ENCODE measurements around the gene SCGB3A1.

SCGB3A1 gene

DNA sequence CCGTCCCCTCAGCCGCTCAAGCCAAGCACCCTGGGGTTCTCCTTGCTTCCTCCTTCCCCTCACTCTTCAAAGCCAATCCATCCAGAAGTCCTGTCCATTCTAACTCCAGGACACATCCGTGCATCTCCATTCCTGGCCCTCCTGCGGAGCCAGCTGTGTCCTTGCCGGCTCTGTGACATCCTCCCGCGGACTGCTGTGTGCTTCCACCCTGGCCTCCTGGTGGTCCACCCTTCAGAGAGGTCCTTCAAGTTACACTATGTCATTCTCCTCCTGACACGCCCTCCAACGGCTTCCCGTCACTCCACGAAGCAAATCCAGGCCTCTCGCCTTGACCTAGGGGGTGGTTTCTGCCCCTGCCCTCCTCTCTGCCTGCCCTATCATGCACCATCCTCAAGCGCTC, 13.0 kb upstream of the SCGB3A1 start:
- peak; percentile 23 for DNase-seq (ENCODE audit: low spot score)

DNA sequence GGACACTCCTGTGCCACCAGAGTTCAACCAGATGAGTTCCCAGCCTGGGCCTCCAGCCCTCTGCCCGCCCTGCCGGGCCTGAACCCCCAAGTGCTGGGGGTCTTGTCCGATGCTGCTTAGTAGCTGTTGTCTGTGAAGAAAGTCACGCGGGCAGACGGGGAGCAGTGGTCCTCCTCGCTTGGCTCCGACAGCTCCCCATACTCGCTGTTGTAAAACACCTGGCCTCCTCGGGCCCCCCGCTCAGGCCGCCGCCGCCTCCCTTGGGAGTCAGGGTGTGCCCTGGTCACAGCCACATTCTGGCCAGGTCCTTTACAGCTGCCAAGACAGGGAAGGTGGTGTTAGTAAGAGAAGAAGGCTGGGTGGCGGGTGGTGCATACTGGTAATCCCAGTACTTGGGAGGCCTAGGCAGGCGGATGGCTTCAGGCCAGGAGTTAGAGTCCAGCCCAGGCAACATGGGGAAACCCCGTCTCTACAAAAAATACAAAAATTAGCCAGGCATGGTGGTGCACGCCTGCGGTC, 11.8 kb upstream of the SCGB3A1 start:
- DNase-seq (ENCODE audit: low spot score), result peak; percentile 59

DNA sequence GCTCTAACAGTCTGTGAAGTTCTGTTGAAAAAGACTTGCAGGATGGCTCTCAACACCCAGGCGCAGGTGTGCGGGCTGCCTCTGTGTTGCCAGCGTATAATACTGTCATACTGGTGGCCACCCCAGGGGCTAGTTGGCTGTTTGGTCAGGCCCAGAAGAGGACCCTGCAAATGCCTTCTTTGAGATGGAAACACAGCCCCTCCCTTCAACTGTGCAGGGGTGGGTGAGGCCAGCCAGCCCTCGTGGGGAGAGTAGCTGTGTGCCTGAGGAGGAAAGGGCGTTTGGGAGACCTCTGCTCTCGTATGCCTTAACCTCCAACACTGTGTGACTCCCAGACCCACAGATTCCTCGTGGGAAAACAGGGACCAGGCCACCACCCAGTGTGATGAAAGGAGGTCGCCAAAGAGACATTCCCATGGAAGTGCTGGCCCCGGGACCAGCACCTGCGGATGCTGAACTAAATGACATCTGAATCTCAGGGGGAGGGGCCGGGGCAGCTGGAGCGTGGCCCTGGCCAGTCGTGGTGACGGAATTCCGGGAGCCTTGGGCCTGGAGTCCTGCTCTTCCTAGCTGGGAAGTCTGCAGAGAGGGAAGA, 11.3 kb upstream of the SCGB3A1 start:
- DNase-seq (ENCODE audit: low spot score), result no peak

DNA sequence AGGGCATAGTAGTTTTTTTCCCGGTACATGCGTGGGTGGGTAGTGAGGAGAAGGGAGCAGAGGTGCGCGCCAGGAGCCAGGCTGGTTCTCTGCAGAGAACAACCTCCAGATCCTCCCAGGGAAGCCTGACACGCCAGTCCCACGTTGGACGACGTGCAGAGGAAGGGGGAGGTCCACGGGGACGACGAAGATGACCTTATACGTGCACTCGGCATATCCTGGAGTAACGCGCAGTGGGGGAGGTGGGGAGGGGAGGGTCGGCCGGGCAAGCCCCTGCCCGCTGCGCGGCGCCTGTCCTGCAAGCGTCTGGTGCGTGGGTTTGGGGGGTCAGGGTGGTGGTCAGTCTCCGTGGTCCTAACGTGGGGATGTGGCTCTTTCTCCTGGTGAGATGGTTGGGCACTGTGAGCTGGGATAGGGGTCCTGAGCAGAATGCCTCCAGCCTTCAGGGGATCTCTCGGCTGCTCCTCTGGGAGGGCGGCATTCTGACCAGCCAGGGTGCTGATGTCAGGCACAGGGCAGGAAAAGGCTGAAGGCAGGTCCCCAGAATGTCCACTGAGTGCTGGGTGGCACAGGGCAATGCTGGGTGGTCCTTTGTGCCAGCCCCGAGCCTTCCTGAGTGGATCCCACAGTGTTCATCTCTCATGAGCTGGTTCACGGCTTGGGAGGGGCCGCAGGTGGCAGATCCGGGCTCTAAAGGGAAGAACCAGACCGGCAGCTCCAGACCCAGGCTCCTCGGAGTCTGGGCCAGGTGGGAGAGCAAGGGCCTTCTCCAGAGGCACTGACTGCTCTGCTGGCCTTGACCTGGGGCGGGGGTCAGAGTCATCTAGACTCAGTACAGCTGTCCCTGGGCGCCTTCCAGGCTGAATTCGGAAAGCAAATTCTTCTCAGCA, 10.5 kb upstream of the SCGB3A1 start:
- DNase-seq (ENCODE audit: low spot score), result peak; percentile 61

DNA sequence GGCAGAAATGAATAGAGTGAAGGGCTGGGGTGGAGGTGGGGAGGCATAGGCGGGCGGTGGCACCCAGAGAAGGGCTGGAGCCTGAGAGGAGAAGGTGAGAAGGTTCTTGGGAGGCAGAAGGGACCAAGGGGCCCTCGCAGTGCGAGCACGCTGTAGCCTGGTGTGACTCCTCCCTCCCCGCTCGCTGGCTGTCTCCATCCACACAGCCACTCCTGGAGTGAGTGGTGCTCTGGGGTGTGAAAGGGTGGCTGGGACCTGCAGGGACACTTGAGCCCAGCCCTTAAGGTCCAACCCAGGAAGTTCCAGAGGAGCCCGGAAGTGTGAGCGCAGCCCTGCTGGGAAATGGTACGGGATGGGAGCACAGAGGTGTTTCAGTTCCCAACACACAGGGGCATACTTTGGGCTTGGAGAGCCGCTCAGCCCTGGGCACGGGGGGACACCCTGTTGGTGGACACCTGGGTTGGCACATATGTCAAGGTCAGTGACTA, 9.3 kb upstream of the SCGB3A1 start:
- no peak for DNase-seq (ENCODE audit: low spot score)

DNA sequence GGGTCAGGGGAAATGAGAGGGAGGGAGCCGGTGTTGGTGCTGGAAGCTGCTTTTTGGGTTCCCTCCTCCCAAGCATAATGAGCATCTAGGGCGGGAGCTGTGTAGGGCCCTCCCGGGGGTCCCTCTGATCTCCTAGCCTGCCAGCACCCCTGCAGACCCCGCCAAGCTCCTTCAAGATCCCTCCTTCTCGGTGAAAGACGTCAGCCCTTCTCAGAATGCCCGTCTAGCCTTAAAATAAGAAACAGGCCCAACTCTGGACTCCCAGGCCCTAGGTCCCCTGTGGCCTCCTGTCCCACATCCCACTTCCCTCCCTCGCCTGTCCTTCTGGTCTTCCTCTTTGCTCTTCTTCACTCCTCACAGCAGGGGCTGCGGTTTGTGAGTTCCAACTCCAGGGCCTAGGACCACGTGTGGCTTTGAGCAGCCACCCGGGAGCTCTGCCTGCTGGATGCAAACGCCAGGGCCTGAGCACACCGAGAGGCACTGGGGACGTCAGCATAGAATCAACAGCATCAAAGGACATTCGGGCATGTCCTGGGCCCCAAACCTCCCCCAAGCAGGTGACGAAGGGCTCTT, 8.8 kb upstream of the SCGB3A1 start:
- DNase-seq (ENCODE audit: low spot score), result no peak

DNA sequence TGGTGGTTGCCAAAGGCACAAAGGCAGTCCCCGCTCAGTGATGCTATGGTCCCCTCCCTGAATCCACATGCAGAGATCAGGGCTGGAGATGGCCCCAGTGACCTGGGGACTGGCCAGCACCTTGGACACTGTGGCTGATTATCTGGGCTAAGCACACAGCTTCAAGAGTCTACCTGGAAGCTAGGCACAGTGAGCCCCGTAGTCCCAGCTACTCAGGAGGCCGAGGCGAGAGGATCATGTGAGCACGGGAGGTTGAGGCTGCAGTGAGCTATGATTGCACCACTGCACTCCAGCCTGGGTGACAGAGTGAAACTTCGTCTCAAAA, 8.3 kb upstream of the SCGB3A1 start:
- DNase-seq (ENCODE audit: low spot score), result no peak

DNA sequence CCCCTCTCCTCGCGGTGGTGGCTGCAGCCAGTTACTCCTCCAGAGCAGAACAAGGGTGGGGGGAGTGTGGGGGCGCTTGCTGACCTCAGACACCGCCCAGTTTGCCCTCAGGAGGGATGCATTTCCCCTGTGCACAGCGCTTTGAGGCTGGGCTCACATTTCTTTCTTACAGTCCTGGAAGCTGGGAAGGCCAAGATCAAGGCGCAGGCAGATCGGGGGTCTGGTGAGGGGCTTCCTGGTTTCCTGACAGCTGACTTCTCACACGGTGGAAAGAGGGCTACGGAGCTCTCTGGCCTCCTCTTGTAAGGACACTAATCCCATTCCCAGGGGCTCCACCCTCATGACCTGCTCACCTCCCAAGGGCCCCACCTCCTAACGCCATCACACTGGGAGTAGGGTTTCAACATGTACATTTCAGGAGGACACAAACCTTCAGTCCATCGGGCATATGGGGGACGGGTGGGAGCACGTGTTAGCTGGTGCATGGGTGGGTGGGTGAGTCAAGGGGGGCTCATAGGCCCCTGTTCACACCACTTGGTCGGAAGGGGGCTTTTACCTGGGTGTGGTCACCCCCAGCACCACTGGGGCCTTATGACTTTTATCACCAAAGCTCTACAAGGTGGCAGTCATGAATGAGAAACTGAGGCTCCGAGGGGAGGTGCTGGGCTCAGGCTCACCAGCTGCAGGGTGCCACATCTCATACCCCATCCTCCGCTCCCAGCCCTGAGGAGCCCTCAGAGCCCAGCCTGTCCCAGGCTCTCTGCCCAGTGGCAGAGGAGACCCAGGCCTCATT, 7.7 kb upstream of the SCGB3A1 start:
- DNase-seq (ENCODE audit: low spot score), result no peak

DNA sequence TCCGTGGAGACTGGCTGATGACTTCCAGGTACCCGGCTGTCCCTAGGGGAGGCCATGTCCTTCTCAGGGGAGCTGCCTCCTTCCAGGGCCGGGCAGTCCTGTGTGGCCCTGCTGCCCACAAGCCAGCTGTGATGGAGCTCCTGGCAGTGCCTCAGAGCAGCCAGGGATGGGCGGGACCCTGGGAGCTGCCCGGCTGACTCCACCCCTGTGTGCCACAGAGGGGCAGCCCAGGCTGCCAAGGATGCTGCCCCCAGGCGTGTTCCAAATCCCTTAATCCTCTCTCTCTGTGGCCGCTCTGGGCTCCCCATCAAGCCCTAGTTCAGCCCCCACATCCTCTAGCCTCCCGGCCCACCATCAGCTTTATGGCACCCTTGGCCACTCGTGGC, 7.0 kb upstream of the SCGB3A1 start:
- DNase-seq (ENCODE audit: low spot score), result no peak

DNA sequence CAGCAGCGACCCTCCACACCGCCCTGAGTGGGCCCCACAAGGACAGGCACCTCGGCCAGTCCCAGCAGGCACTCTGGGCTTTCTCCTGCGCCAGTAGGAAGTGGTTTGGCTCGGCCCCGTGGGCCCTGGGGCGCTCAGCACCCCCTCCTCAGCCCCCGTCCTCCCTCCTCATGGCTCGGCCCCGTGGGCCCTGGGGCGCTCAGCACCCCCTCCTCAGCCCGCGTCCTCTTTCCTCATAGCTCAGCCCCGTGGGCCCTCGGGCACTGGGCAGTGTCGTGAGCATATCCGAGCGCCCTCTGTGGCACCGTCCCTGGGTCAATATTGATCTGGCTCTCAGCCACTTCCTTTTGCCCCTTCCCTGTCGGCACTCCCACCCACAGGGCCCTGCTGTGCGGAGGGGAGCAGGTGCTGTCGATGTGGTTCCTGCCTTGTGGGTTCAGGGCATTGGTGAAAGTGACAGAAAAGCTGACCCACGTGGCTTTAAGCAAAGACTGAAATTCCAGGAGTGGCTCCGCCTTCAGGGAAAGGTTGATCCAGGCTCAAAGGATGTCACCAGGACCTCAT, 5.5 kb upstream of the SCGB3A1 start:
- DNase-seq (ENCODE audit: low spot score), result no peak

DNA sequence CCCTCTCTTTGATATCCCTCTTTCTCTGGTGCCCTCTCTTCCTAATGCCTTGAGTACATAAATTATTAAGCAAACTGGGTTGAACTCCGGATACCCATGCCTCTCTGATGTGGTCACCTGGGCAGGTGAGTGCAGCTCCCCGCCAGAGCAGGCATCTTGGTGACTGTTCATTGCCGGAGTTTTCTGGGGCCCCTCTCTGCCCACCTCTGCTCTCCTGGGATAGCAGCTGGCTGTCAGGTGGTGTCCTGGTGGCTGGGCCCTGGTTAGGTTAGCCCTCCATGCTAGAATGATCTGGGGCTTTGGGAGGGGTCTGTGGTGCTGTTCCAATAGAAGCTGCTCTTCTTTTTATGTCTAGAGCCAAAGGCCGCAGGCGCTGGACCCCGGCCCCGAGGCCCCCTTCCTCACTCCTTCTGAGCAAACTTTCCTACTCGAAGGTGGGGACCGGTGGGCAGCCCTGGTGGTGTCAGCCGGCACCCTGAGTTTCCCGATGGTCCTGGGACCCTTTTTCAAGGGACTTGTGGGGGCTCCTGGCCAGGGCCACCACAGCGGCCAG, 4.9 kb upstream of the SCGB3A1 start:
- no peak for DNase-seq (ENCODE audit: low spot score)

DNA sequence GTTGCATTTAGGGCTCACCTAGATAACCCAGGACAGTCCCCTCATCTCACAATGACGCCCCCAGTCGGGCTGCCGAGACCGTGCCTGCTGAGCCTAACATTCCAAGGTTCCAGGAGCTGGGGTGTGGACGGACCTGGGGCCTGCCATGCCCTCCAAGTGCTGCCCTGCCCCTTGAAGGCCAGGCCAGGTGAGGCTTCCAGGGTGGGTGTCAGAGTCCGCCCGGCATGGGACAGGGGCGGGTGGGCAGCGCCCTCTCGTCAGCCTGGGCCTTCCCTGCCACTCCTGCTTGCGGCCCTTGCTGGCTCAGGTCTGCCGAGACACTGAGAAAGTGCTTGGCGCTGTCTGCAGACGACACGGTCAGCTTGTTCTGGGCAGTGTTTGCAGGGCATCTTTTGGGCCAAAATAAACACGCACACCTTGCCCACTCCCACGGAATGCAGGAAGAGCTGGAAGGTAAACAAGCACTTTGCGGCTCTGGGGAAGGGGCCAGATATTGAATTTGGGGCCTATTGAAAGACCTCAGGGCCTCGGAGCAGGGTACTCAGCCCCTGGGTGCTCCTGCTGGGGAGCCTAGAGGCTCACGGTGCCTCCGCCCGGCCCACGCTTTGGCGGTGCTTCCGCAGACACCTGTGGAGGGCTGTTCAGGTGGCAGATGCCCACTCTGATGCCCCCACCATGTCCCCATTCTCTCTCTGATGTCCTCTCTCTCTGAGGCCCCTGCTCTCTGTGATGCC, 4.2 kb upstream of the SCGB3A1 start:
- DNase-seq (ENCODE audit: low spot score), result no peak

DNA sequence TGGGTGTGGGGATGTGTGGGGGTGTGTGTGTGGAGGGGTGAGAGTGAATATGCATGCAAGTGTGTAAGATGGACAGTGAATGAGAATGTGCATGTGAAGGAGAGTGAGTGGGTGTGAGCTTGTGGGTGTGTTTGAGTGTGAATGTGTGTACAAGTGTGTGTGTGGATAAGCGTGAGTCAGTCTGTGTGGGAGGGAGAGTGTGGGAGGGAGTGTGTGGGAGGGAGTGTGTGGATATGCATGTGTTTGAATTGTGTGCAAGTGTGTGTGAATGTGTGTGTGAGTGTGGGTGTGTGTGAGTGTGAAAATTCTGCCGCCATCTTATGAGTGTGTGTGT, 3.7 kb upstream of the SCGB3A1 start:
- DNase-seq (ENCODE audit: low spot score), result no peak

DNA sequence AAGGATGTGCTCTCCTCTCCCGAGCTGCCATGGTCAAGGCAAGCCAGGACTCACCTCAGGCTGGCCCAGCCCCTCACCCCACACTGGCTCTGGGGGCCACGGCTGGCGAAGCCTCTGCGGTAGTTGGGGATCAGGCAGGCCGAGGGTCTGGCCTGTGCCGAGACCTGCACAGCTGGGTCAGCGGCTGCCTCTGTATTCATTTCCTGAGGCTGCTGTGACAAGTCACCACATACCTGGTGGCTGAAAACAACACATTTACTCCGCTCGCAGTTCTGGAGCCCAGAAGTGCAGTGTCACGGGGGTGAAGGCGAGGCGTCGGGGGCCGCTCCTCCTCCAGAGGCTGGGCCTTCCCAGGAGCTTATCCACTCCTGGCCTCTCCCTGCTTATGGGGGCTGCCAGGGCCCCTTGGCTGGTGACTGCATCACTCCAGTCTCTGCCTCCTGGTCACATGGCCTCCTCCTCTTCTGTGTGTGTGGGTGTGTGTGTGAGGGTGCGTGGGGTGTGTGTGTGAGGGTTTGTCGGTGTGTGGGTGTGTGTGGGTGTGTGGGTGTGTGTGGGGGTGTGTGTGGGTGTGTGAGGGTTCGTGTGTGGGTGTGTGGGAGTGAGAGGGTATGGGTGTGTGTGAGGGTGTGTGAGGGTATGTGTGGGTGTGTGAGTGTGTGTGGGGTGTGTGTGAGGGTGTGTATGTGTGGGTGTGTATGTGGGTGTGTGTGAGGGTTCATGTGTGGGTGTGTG, 3.2 kb upstream of the SCGB3A1 start:
- DNase-seq (ENCODE audit: low spot score), result no peak

DNA sequence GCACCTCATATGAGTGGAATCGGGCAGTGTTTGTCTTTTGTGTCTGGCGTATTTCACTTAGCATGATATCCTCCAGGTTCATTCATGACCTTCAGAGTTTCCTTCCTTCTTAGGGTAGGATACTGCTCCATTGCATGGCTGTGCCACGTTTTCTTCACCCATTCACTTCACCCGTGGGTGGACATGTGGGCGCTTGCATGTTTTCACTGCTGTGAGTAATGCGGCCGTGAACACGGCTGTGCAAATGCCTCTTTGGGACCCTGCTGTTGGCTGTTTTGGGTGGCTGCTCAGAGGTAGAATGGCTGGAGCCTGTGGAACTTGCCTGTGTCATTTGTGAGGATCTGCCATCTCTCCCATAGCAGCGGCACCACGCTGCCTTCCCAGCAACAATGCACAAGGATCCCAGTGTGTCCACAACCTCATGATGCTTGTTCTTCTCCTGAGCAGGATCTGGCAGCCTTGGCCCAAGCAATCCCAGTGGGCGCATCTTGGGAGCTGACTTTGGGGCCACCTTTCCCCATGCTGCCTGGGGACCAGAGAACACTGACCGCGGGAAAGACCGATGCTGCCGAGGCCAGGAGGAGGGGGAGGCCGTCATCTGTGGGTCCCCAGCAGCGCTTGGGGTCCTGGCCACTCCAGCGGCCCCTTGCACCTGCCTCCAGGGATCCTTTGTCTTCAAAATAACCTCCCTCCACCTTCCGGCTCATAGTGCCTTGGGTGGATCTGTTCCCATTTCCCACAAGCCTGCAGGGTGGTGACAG, 2.3 kb upstream of the SCGB3A1 start:
- DNase-seq (ENCODE audit: low spot score), result no peak

DNA sequence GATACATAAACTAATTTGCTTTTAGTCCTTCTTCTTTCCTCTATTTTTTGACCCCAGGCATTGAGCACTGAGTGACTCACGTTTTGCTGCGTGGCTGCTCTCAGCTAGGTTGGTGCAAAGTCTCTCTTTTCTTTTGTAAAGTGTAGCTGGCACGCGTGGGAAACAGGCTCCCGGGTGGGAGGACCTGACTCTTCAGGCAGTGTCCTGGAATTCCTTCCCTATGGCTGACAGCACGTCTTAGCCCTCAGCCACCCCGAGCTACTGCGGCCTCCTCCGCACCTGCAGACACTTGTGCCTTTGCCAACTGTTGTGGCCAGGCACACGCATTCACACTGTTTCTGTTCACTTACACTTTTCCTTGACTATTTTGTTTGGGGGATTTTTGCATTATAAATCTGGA, 877 bp upstream of the SCGB3A1 start:
- no peak for DNase-seq (ENCODE audit: low spot score)

DNA sequence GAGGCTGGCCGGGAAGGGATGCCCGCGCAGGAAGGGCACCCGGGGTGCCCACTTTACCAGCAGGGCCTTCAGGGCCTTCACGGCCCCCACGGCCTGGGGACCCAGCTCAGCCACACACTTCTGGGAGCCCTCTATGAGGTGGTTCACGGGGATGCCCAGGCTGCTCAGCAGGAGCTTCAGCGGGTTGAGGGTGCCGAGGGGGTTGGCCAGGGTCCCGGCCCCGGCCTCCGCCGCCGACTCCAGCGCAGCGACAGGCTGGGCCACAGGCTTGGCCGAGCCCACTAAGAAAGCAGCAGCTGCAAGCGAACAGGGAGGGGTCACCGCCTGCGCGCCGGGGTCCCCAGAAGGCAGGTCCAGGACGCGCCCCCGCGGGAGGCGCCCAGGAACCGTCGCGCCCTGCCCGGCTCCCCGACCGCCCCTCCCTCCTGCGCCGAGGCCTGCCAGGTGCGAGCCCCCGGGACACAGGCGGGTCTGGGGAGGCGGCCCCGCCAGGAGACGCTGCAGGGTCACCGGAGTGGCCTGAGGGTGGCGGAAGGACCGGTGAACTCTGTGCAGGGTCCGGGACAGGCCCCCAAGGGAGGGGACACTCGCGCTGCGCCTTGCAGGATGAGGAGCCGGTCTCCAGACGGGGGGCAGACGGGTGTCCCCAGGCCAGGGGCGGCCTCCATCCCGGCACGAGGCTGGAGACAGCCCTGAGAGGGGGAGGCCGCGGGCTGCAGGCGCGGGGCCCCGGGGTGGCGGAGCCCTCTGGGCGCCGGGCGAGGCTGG, 572 bp downstream of the SCGB3A1 start:
- peak; percentile 67 for DNase-seq (ENCODE audit: low spot score)

DNA sequence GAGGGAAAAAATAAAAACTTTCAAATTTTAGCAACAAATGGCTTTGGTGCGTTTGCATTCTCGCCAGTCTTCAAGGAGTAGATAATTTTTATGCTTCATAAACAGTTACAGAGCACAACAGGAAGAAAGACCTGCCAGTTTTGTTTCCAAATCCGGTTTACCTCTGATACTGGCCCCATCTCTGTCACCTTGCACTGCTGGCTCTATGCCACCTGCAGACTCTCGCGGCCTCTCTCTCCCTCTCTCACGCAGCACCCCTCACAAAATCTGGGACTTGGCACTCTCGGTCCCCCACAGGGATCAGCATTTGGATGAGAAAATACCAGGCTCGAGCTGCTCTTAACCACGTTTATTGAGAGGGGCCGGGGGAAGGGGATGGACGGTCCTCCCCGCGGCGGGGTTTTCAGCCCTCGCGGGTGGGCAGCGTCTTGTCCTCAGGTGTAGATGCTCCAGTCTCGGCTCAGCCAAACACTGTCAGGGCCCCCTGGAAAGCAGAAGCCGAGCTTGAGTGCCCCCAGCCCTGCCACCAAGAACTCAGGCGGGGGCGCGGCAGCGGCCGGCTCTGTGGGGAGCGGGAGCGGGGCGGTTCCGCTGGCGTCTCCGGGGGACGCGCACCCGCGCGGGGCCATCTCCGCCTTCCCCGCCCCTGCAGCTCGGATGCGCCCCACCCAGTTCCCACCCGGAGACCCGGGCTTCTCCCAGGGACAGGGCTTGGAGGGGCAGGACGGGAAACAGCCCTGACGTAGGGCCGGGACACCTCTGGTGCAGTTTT, 1.3 kb downstream of the SCGB3A1 start:
- DNase-seq (ENCODE audit: low spot score), result no peak

All from left forelimb (tissue), 1 donor.